ENCODE results near the gene GP9. TPM values are rescaled to one million over a fixed set of nuclear protein-coding genes. Genes with fewer than 3 reads are reported as not detected.

GP9 gene
- total RNA-seq, 1 donor from 2014 or later, result not detected

Other genes starting within 250 kb of the GP9 start
- gene ACAD9, start 181.2 kb upstream of the GP9 start, total RNA-seq, result 52.5 and 57.3 TPM in 2 replicates
- not detected in 2 replicates for gene CFAP92, start 66.7 kb upstream of the GP9 start, total RNA-seq
- not detected in 2 replicates for gene EFCC1, start 59.5 kb upstream of the GP9 start, total RNA-seq
- gene RAB43, start 61.0 kb downstream of the GP9 start, total RNA-seq, result 9.8 and 12.8 TPM in 2 replicates
- 47.7 and 52.9 TPM in 2 replicates for gene ISY1, start 100.3 kb downstream of the GP9 start, total RNA-seq
- gene CNBP, start 123.1 kb downstream of the GP9 start, total RNA-seq, result 281 and 303 TPM in 2 replicates
- gene COPG1, start 188.8 kb downstream of the GP9 start, total RNA-seq, result 92.2 and 101 TPM in 2 replicates
- gene HMCES, start 218.1 kb downstream of the GP9 start, total RNA-seq, result 31.7 and 37.2 TPM in 2 replicates